ENCODE measurements around the gene LCN10.
"Not testable (repeated sequence)": the region's sequence is repeated elsewhere in the genome, so short reads cannot be mapped to it uniquely, and the experiment has no call there.

Gene LCN10

GRCh38 chr9:136771907-136772415, 29.2 kb upstream of the LCN10 start:
- DNase-seq: no peak

GRCh38 chr9:136769710-136770191, 27.0 kb upstream of the LCN10 start:
- DNase-seq: peak; percentile 72

- DNase-seq: peak; percentile 86
Observed at GRCh38 chr9:136766410-136767120, 23.8 kb upstream of the LCN10 start.

GRCh38 chr9:136765745-136766409, 23.1 kb upstream of the LCN10 start:
- DNase-seq: peak; percentile 39

GRCh38 chr9:136765041-136765440, 22.3 kb upstream of the LCN10 start:
- DNase-seq: peak; percentile 54

GRCh38 chr9:136764301-136764891, 21.7 kb upstream of the LCN10 start, which contains the start of gene LCN15:
TSS of gene LCN15 (minus strand) at chr9:136764518. CDS start at chr9:136764488, 30 bp downstream.
- peak; percentile 53 for DNase-seq

- peak; percentile 54 for DNase-seq
Observed at GRCh38 chr9:136763649-136764035, 20.9 kb upstream of the LCN10 start.

GRCh38 chr9:136762915-136763648, 20.3 kb upstream of the LCN10 start:
- peak; percentile 97 for DNase-seq

GRCh38 chr9:136762221-136762691, 19.5 kb upstream of the LCN10 start:
- DNase-seq: peak; percentile 56

- peak; percentile 42 for DNase-seq
Observed at GRCh38 chr9:136761545-136761981, 18.8 kb upstream of the LCN10 start.

GRCh38 chr9:136760834-136761544, 18.2 kb upstream of the LCN10 start:
- peak; percentile 93 for DNase-seq

GRCh38 chr9:136760424-136760823, 17.7 kb upstream of the LCN10 start:
- peak; percentile 50 for DNase-seq

GRCh38 chr9:136759436-136760325, 16.9 kb upstream of the LCN10 start:
- peak; percentile 49 for DNase-seq

GRCh38 chr9:136759001-136759400, 16.3 kb upstream of the LCN10 start:
- peak; percentile 37 for DNase-seq

GRCh38 chr9:136757751-136758140, 15.0 kb upstream of the LCN10 start:
- no peak for DNase-seq

GRCh38 chr9:136757328-136757727, 14.6 kb upstream of the LCN10 start:
- DNase-seq: no peak

- no peak for DNase-seq
Observed at GRCh38 chr9:136756836-136757235, 14.1 kb upstream of the LCN10 start.

- DNase-seq: no peak
Observed at GRCh38 chr9:136756134-136756438, 13.3 kb upstream of the LCN10 start.

- not testable (repeated sequence) for DNase-seq
Observed at GRCh38 chr9:136755302-136756133, 12.8 kb upstream of the LCN10 start.

GRCh38 chr9:136754626-136755301, 12.0 kb upstream of the LCN10 start:
- DNase-seq: peak; percentile 70

All from islet precursor cell (in vitro differentiated cells).